ENCODE data around the gene MYO18A.

MYO18A gene

DNA sequence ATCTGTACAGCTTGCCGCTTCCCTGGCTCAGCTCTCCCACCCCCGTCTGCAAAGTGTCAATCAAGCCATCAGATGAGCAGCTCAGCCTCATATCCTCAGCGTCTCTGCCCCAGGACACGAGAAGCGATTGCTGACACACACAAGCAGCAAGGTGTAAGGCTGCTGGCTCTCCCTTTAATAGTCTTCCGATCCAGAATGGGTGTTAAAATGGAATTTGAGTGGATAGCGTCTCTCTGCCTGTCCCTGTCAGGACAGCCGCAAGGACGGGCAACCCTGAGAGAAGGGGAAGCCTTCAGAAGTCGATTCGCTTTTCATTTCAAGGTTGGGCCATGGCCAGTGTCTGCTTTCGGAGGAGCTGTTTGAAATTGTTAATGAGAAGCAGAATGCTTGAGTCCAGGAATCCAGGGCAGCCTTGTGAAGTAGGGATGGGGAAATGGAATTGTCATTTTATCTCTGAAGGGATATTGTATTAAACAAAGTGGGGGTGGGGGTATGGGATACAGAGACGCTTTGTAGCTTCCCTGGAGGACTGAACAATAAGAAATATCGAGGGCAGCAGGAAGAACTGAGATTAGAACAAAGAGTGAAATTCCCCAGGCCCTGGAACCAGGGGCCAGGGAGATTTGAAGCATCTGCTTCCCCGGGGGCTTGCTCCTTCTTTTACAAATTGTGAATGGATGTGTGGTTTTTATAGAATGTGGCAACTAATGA lies 142.0 kb downstream of the MYO18A start:
- in situ Hi-C loops (cut with HindIII; ENCODE audit: low pct_ligation_motif_present, low sequenced_read_pairs): no loop called here
- no peak for TF ChIP-seq CTCF (IDR thresholded peaks at IDR 0.05; ENCODE audit: low read depth, low read length, missing control alignments)
- H3K36me3 ChIP-seq (replicated peaks): no peaks in the 10 kb centered on the region
- no peak overlapping the region for H3K4me3 ChIP-seq (ENCODE audit: low read depth, low read length)
- no peak overlapping the region for H3K27ac ChIP-seq
- no peak for DNase-seq
- peaks cover 25% of the 10 kb centered on the region for H3K27me3 ChIP-seq (replicated peaks)

GRCh38 chr17:29037739-29038084 lies 142.5 kb downstream of the MYO18A start:
- TF ChIP-seq CTCF (IDR thresholded peaks at IDR 0.05; ENCODE audit: low read depth, low read length, missing control alignments): no peak
- Histone ChIP-seq H3K27ac (no peak overlapping the region), H3K4me3 (ENCODE audit: low read depth, low read length) (no peak overlapping the region), H3K36me3 (replicated peaks) (no peaks in the 10 kb centered on the region), H3K27me3 (replicated peaks) (peaks cover 28% of the 10 kb centered on the region)
- DNase-seq: no peak
- in situ Hi-C loops (cut with HindIII; ENCODE audit: low pct_ligation_motif_present, low sequenced_read_pairs): no loop called here

- no peak for TF ChIP-seq CTCF (IDR thresholded peaks at IDR 0.05; ENCODE audit: low read depth, low read length, missing control alignments)
- H3K27me3 ChIP-seq (replicated peaks): peaks cover 40% of the 10 kb centered on the region
- H3K27ac ChIP-seq: no peak overlapping the region
- in situ Hi-C loops (cut with HindIII; ENCODE audit: low pct_ligation_motif_present, low sequenced_read_pairs): no loop called here
- no peak for DNase-seq
- H3K36me3 ChIP-seq (replicated peaks): no peaks in the 10 kb centered on the region
- H3K4me3 ChIP-seq (ENCODE audit: low read depth, low read length): no peak overlapping the region
Measured at GRCh38 chr17:29036584-29036983, 143.6 kb downstream of the MYO18A start.

- in situ Hi-C loops (cut with HindIII; ENCODE audit: low pct_ligation_motif_present, low sequenced_read_pairs): no loop called here
- Histone ChIP-seq H3K27me3 (replicated peaks) (peaks cover 43% of the 10 kb centered on the region), H3K36me3 (replicated peaks) (no peaks in the 10 kb centered on the region), H3K4me3 (ENCODE audit: low read depth, low read length) (no peak overlapping the region), H3K27ac (no peak overlapping the region)
- TF ChIP-seq CTCF (IDR thresholded peaks at IDR 0.05; ENCODE audit: low read depth, low read length, missing control alignments): no peak
- no peak for DNase-seq
Measured at GRCh38 chr17:29034510-29034909, 145.7 kb downstream of the MYO18A start.

DNA sequence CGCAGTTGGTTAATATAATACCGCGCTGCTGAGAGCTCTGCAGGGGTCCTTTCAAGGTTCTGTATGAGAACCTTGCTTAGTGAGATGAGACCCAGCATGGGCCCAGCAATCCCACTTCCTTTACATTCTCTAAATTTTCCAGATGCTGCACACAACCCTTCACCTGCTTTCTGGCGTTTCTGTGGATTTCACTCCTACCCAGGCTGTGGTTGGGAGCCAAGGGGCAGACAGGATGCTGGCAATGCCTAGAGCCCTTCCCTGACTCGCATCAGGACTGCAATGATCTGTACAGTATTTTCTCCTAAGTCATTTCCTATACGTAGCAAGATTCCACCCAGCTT lies 147.4 kb downstream of the MYO18A start:
- no peak overlapping the region for H3K4me3 ChIP-seq (ENCODE audit: low read depth, low read length)
- H3K27me3 ChIP-seq (replicated peaks): peaks cover 35% of the 10 kb centered on the region
- in situ Hi-C loops (cut with HindIII; ENCODE audit: low pct_ligation_motif_present, low sequenced_read_pairs): no loop called here
- no peak overlapping the region for H3K27ac ChIP-seq
- DNase-seq: no peak
- TF ChIP-seq CTCF (IDR thresholded peaks at IDR 0.05; ENCODE audit: low read depth, low read length, missing control alignments): no peak
- no peaks in the 10 kb centered on the region for H3K36me3 ChIP-seq (replicated peaks)
